ENCODE measurements around the gene COX8C.

COX8C gene

GRCh38 chr14:93303659-93304058 is 43.3 kb upstream of the COX8C start:
- DNase-seq = peak; percentile 87
- H3K27ac ChIP-seq = peak overlapping the region; percentile 60

GRCh38 chr14:93304771-93305170 is 42.2 kb upstream of the COX8C start:
- H3K4me3 ChIP-seq (ENCODE audit: low read depth, low read length) = no peak overlapping the region
- H3K9me3 ChIP-seq (ENCODE audit: severe bottlenecking) = peaks cover 2% of the 10 kb centered on the region
- 0 out of 2 replicates have a peak, but pooled peaks cover 4% of the 10 kb centered on the region for H3K36me3 ChIP-seq
- no peak for TF ChIP-seq CTCF (IDR thresholded peaks at IDR 0.05; ENCODE audit: low read depth, low read length)
- H3K27me3 ChIP-seq (ENCODE audit: insufficient read depth, low read depth, severe bottlenecking) = no peaks in the 10 kb centered on the region
- H3K27ac ChIP-seq = peak overlapping the region; percentile 60; the same call in 1 of the 2 replicates
- no peak for DNase-seq

More at GRCh38 chr14:93303659-93304058, 43.3 kb upstream of the COX8C start:
- TF ChIP-seq CTCF (IDR thresholded peaks at IDR 0.05; ENCODE audit: low read depth, low read length) = no peak
- Histone ChIP-seq H3K36me3 (0 out of 2 replicates have a peak, but pooled peaks cover 4% of the 10 kb centered on the region), H3K4me3 (ENCODE audit: low read depth, low read length) (no peak overlapping the region), H3K27me3 (ENCODE audit: insufficient read depth, low read depth, severe bottlenecking) (no peaks in the 10 kb centered on the region), H3K9me3 (ENCODE audit: severe bottlenecking) (peaks cover 2% of the 10 kb centered on the region)

- Histone ChIP-seq H3K4me3 (ENCODE audit: low read depth, low read length) (no peak overlapping the region), H3K36me3 (0 out of 2 replicates have a peak, but pooled peaks cover 4% of the 10 kb centered on the region), H3K9me3 (ENCODE audit: severe bottlenecking) (peaks cover 2% of the 10 kb centered on the region), H3K27me3 (ENCODE audit: insufficient read depth, low read depth, severe bottlenecking) (no peaks in the 10 kb centered on the region), H3K27ac (peak overlapping the region; percentile 1; the same call in 1 of the 2 replicates)
- DNase-seq = no peak
- no peak for TF ChIP-seq CTCF (IDR thresholded peaks at IDR 0.05; ENCODE audit: low read depth, low read length)
These were observed 41.1 kb upstream of the COX8C start for GRCh38 chr14:93305725-93306418.

- 0 out of 2 replicates have a peak, but pooled peaks cover 4% of the 10 kb centered on the region for H3K36me3 ChIP-seq
- H3K27ac ChIP-seq = no peak overlapping the region
- DNase-seq = no peak
- H3K27me3 ChIP-seq (ENCODE audit: insufficient read depth, low read depth, severe bottlenecking) = no peaks in the 10 kb centered on the region
- peaks cover 2% of the 10 kb centered on the region for H3K9me3 ChIP-seq (ENCODE audit: severe bottlenecking)
- no peak for TF ChIP-seq CTCF (IDR thresholded peaks at IDR 0.05; ENCODE audit: low read depth, low read length)
- no peak overlapping the region for H3K4me3 ChIP-seq (ENCODE audit: low read depth, low read length)
These were observed 40.2 kb upstream of the COX8C start for GRCh38 chr14:93306812-93307211.

- TF ChIP-seq CTCF (IDR thresholded peaks at IDR 0.05; ENCODE audit: low read depth, low read length) = no peak
- Histone ChIP-seq H3K36me3 (peaks cover 4% of the 10 kb centered on the region; the same call in 1 of the 2 replicates), H3K27ac (no peak overlapping the region), H3K27me3 (ENCODE audit: insufficient read depth, low read depth, severe bottlenecking) (no peaks in the 10 kb centered on the region), H3K4me3 (ENCODE audit: low read depth, low read length) (no peak overlapping the region), H3K9me3 (ENCODE audit: severe bottlenecking) (peaks cover 2% of the 10 kb centered on the region)
- no peak for DNase-seq
These were observed 38.2 kb upstream of the COX8C start for GRCh38 chr14:93308686-93309345.

Measured in WERI-Rb-1 (cell line).